NCI-H82 treated with DMSO at 0.1 percent for 48 hours (cell line): ENCODE measurements around the gene NPHS2.
"Not testable (repeated sequence)": the region's sequence is repeated elsewhere in the genome, so short reads cannot be mapped to it uniquely, and the experiment has no call there.

Experiments
- DNase-seq: peaks from one replicate; lab custom pipeline; 2025; ENCODE audit not compliant: unreplicated experiment; lab: John Stamatoyannopoulos, UW

The NPHS2 gene

DNA sequence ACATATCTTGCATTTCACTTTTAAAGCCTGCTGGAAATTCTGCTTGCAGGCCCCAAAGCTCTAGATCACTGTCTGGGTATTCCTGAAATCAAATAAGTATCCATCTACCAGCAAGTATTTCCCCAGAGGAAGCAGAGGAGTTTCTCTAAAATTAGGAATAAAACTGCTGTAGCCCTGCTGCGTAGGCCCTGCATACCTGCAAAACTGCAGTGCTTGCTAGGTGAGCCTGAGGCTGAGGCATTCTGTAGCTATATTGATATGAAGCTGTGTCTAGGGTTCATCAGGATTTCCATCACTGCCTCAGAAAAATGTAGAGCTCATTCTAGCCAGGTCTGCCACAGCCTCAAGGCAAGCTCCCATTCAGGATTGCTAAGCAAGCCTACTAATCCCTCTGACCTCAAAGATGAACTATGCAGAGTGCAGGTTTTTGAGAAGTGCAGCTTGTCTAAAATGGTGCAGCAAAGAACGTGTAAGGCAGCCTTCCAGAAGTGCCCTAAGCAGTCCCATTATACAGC lies 28.7 kb downstream of the NPHS2 start:
- DNase-seq = no peak

DNA sequence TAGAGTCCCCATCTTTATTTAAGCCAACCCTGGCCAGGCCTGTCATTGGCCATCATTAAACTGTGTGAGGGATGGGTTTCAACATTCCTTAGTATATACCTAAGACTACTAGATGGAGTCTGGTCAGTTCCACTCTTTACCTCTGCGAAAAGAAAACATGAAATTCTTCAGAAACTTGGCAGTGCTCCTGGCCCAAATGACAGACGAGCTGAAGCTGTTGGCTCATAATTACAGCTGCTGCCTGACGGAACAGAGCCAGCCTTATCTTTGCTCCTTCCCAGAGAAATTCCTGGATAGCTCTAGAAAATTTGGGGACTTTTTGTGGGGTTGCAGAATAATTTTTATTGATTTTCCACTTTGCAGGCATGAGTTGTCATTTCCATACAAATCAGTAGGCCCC lies 30.4 kb downstream of the NPHS2 start:
- DNase-seq = no peak

DNA sequence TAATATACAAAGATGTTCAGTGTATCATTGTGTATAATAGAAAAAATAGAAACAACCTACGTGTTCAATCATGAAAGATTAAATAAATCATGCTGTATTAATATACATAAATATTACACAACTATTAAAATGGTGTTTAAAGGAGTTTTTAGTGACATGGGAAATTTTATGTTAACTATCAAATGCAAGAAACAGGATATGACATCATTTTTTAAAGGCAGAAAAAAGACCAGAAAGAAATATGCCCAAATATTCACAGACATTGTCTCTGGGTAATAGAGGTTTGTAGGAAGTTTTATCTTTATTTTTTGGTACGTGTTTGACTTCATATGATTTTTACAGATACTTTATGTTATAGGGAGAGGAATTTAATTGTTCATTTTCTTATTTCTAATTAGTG lies 34.0 kb downstream of the NPHS2 start:
- DNase-seq = no peak

DNA sequence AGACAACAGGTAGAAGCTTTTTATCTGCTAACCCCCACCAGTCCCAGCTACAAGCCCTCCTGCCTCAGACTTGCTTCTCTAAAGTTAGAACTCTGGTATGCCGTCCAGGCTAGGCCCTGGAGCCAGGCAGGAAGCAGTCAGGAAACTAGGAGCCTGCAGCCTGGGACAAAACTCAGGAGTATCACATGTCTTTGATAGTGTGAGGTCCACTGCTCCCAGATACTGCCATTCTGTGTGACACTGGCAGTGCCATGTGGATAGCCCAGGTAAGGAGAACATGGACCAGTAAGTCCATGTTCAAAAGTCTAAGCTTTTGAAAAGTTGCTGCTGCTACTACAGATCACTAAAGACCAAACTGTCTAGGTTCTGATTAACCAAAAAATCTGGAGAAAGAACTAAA lies 45.4 kb downstream of the NPHS2 start:
- DNase-seq = no peak

DNA sequence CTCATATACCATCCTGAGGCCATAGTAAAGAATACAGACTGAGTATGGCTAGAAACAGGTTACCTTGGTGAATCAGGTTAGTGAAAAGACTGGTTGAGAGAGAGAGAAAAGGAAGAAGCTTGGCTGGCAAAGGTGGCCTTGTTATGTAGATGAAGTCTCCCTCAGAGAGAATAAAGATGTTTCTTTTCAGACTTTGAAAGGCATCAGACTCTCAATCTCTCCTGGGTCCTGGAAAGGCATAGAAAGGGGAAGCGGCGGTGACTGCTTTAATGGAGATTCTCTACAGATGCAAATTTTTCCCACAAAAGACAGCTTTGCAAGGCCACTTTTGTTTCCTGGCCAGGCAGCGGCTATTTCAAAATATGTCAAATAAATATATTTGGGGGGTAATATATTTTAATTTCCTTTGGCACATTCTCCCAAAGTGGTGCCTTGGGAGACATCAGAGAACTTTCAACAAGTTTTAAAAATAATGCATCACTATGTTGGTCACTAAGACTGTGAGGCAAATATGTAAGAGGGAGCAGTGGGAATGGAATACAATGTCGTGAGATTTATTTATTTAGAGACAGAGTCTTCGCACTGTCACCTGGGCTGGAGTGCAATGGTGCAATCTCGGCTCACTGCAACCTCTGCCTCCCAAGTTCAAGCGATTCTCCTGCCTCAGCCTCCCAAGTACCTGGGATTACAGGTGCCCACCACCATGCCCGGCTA lies 46.1 kb downstream of the NPHS2 start:
- DNase-seq = no peak

DNA sequence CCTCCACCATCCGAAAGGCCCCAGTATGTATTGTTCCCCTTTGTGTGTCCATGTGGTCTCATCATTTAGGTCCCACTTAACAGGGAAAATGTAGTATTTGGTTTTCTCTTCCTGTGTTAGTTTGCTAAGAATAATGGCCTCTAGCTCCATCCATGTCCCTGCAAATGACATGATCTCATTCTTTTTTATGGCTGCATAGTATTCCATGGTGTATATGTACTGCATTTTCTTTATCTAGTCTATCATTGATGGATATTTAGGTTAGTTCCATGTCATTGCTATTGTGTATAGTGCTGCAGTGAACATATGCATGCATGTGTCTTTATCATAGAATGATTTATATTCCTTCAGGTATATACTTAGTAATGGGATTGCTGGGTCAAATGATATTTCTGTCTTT lies 57.2 kb downstream of the NPHS2 start:
- DNase-seq = not testable (repeated sequence)

DNA sequence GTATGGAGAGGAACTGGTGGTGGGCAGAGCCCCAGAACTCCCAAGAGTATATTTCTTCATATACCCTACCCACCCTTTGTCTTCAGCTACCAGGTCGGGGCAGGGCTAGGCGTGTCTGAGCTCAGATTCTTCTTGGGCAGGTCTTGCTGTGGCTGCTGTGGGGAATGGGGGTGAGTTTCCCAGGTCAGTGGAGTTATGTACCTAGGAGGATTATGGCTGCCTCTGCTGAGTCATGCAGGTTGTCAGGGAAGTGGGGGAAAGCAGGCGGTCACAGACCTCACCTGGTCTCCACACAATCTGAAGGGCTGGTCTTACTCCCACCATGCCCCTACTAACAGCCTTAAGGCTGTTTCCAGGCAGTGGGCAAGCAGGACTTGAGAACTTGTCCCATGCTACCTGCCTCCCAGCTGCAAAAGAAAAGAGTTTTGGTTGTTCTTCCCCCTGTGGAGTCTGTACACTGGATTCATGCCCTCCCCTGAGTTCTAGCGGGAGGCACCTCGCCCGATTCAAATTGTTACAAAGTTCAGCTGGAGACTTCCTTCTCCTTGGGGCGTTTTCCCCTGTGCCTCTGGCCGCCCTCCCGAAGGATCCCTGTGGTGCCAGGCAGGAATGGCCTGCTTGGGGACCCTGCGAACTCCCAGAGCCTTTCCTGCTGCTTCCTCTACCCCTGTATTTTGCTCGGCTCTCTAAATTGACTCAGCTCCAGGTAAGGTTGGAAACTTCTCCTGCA lies 58.6 kb downstream of the NPHS2 start:
- no peak for DNase-seq

DNA sequence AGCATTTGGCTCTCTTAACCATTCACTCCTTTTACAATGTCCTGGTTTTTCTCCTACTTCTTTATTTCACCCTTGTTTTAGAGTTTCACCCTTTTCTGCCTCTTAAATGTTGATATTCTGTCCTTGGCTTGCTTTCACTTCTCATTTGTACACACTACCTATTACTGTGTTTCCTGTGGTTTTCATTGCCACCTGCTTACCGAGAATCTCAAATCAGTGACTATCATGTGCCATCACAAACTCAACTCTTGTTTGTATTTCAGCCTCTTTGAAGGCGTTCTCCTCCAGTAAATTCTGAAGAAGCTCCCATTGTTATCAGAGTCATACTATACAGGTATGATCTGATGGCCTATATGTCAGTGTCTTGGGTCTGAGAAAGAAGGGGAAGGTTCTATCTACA lies 65.7 kb downstream of the NPHS2 start:
- no peak for DNase-seq

DNA sequence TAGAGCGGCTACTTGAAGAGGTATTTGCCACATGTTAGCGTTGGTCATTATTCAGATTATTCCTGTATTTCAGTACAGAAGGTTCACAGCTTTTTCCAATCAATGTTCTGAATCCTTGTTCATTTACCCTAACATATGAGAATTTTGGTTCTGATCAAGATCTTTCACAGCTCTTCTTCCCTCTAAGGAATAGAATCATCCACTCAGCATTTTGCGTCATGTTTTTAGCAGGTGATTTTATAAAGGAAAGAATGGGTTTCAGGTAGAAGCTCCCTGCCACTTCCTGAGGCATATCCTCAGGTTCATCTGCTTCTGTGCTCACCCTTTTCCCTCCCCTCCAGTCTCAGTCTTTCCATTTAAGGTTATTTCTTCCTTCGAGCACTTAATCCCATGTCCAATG lies 66.4 kb downstream of the NPHS2 start:
- DNase-seq = no peak

DNA sequence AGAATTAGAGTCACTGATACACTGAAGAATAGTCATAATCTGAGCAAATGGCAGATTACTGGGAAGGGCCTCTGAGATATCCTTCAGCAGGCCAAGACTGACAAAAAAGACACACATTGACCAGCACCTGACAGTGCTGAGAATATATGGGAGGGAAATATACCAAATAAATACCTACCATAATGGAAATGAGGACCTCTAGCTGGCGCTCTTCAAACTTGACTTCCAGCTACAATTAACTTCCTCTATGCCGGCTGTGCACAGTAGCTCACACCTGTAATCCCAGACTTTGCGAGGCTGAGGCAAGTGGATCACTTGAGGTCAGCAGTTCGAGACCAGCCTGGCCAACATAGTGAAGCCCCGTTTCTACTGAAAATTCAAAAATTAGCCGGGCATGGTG lies 69.5 kb downstream of the NPHS2 start:
- no peak for DNase-seq
